DND-41 (cell line): ENCODE measurements around the gene LDHAL6B.

ENCODE experiments used
- ATAC-seq: fragments of 200-7000 bp; cut with Tn5 transposase; 3 replicates; pipeline ENCODE4 v1.9.1; 2021; ENCODE audit warnings: low read depth; ENCODE audit not compliant: insufficient read depth
- DNase-seq: peaks from one replicate; pipeline ENCODE4 v3.0.0-alpha.2; 2020
- H2AFZ ChIP-seq: 2 replicates; pipeline ENCODE4 v1.6.0; 2012; ENCODE audit warnings: low read depth, low read length
- H3K27ac ChIP-seq: 2 replicates; pipeline ENCODE4 v1.5.1; 2012; ENCODE audit warnings: low read length, inconsistent platforms
- H3K27me3 ChIP-seq: fragments of 200-600 bp; sonication (generic); 2 replicates; pipeline ENCODE4 v1.6.0; 2012; ENCODE audit warnings: low read length, mild to moderate bottlenecking, inconsistent platforms; ENCODE audit not compliant: insufficient read depth, poor library complexity
- H3K36me3 ChIP-seq: 2 replicates; pipeline ENCODE4 v1.5.1; 2012; ENCODE audit warnings: low read length, inconsistent platforms; ENCODE audit not compliant: insufficient read depth
- H3K4me1 ChIP-seq: 2 replicates; pipeline ENCODE4 v1.5.1; 2012; ENCODE audit warnings: mild to moderate bottlenecking, low read length; ENCODE audit not compliant: insufficient read depth
- H3K4me2 ChIP-seq: 2 replicates; pipeline ENCODE4 v1.6.0; 2012; ENCODE audit warnings: mild to moderate bottlenecking, moderate library complexity, low read length, inconsistent platforms; ENCODE audit not compliant: insufficient read depth
- H3K4me3 ChIP-seq, 2 experiments: fragments of 200-600 bp in 1 of 2; shearing (Covaris generic) in 1 of 2; 2 replicates each; pipeline ENCODE4 v1.5.1; 2012 to 2016; ENCODE audit warnings: inconsistent platforms in 2 of 2, low read length in 2 of 2, mild to moderate bottlenecking in 2 of 2, low read depth in 1 of 2, moderate library complexity in 1 of 2
- H3K79me2 ChIP-seq: 2 replicates; pipeline ENCODE4 v1.6.0; 2012; ENCODE audit warnings: low read length, inconsistent platforms; ENCODE audit not compliant: insufficient read depth
- H3K9ac ChIP-seq: 2 replicates; pipeline ENCODE4 v1.6.0; 2012; ENCODE audit warnings: low read depth, mild to moderate bottlenecking, inconsistent platforms, low read length, moderate library complexity
- H3K9me3 ChIP-seq: 2 replicates; pipeline ENCODE4 v1.5.1; 2012; ENCODE audit warnings: low read length, moderate library complexity, mild to moderate bottlenecking, inconsistent platforms; ENCODE audit not compliant: insufficient read depth, severe bottlenecking
- H4K20me1 ChIP-seq: 2 replicates; pipeline ENCODE4 v1.6.0; 2012; ENCODE audit warnings: low read length; ENCODE audit not compliant: insufficient read depth
- CTCF ChIP-seq: IDR thresholded peaks from 2 replicates; pipeline ENCODE4 v1.5.1; 2012; ENCODE audit warnings: borderline replicate concordance, low read length, moderate library complexity, mild to moderate bottlenecking; ENCODE audit not compliant: poor library complexity, severe bottlenecking; ENCODE audit errors: extremely low read depth
- EZH2 ChIP-seq: IDR thresholded peaks from 3 replicates; pipeline ENCODE4 v1.6.1; 2012; ENCODE audit warnings: borderline replicate concordance, low read depth, mild to moderate bottlenecking, moderate library complexity, low read length, inconsistent platforms; ENCODE audit not compliant: severe bottlenecking

Gene LDHAL6B

GRCh38 chr15:59237119-59237855 lies 30.6 kb downstream of the LDHAL6B start:
- Histone ChIP-seq H3K9ac (no peak overlapping the region), H3K27ac (no peak overlapping the region), H2AFZ (no peak overlapping the region), H3K79me2 (no peaks in the 10 kb centered on the region), H3K4me3 (no peak overlapping the region), H3K4me1 (no peaks in the 10 kb centered on the region), H3K36me3 (no peaks in the 10 kb centered on the region), H3K9me3 (no peaks in the 10 kb centered on the region), H3K27me3 (no peaks in the 10 kb centered on the region), H3K4me2 (no peak overlapping the region), H4K20me1 (no peaks in the 10 kb centered on the region)
- ATAC-seq, result no peak
- TF ChIP-seq EZH2, result no peak
- no peak for TF ChIP-seq CTCF
- no peak for DNase-seq

GRCh38 chr15:59237924-59238331 lies 31.3 kb downstream of the LDHAL6B start:
- no peak for DNase-seq
- no peak overlapping the region for H3K27ac ChIP-seq

GRCh38 chr15:59240036-59240435 lies 33.4 kb downstream of the LDHAL6B start:
- Histone ChIP-seq H3K9me3 (no peaks in the 10 kb centered on the region), H3K4me1 (no peaks in the 10 kb centered on the region), H2AFZ (no peak overlapping the region), H3K27ac (no peak overlapping the region), H4K20me1 (no peaks in the 10 kb centered on the region), H3K79me2 (no peaks in the 10 kb centered on the region), H3K9ac (no peak overlapping the region), H3K4me3 (no peak overlapping the region), H3K27me3 (no peaks in the 10 kb centered on the region), H3K36me3 (no peaks in the 10 kb centered on the region), H3K4me2 (no peak overlapping the region)
- ATAC-seq (no peak), DNase-seq (no peak)
- TF ChIP-seq EZH2 (no peak), CTCF (no peak)

More at GRCh38 chr15:59237924-59238331, 31.3 kb downstream of the LDHAL6B start:
- Histone ChIP-seq H3K4me2 (no peak overlapping the region), H3K27me3 (no peaks in the 10 kb centered on the region), H3K36me3 (no peaks in the 10 kb centered on the region), H2AFZ (no peak overlapping the region), H3K79me2 (no peaks in the 10 kb centered on the region), H3K9ac (no peak overlapping the region), H3K9me3 (no peaks in the 10 kb centered on the region), H3K4me1 (no peaks in the 10 kb centered on the region), H4K20me1 (no peaks in the 10 kb centered on the region), H3K4me3 (no peak overlapping the region)
- ATAC-seq, result no peak
- TF ChIP-seq EZH2 (no peak), CTCF (no peak)

- TF ChIP-seq CTCF, result no peak
- TF ChIP-seq EZH2, result no peak
- no peaks in the 10 kb centered on the region for H3K9me3 ChIP-seq
- H3K27ac ChIP-seq, result no peak overlapping the region
- H3K9ac ChIP-seq, result no peak overlapping the region
- H2AFZ ChIP-seq, result no peak overlapping the region
- DNase-seq, result no peak
- H3K4me2 ChIP-seq, result no peak overlapping the region
- H3K4me3 ChIP-seq, result no peak overlapping the region
- H3K27me3 ChIP-seq, result no peaks in the 10 kb centered on the region
- H4K20me1 ChIP-seq, result no peaks in the 10 kb centered on the region
- H3K4me1 ChIP-seq, result no peaks in the 10 kb centered on the region
- ATAC-seq, result no peak
- H3K79me2 ChIP-seq, result no peaks in the 10 kb centered on the region
- no peaks in the 10 kb centered on the region for H3K36me3 ChIP-seq
Observed at GRCh38 chr15:59242649-59243048, 36.0 kb downstream of the LDHAL6B start.
